Measurements from ENCODE around the gene GJB4.

DNA sequence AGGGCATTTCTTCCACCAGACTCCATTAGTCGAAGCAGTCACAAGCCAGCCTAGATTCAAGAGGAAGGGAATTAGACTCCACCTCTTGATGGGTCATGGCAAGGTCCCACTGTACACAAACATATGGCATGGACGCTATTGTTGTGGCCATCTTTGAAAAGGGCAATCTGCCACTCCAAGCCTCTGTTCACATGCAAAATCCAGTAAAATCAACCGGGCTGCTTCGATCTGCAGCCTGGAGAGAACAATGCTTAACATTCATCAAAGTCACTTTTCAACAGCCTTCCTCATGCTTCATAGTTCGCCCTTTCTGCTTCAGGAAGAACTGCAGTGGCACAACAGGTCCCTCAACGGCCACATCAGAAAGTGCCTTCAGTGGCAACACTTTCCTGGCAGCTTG is 32.7 kb upstream of the GJB4 start:
- TF ChIP-seq, protein P1, sequence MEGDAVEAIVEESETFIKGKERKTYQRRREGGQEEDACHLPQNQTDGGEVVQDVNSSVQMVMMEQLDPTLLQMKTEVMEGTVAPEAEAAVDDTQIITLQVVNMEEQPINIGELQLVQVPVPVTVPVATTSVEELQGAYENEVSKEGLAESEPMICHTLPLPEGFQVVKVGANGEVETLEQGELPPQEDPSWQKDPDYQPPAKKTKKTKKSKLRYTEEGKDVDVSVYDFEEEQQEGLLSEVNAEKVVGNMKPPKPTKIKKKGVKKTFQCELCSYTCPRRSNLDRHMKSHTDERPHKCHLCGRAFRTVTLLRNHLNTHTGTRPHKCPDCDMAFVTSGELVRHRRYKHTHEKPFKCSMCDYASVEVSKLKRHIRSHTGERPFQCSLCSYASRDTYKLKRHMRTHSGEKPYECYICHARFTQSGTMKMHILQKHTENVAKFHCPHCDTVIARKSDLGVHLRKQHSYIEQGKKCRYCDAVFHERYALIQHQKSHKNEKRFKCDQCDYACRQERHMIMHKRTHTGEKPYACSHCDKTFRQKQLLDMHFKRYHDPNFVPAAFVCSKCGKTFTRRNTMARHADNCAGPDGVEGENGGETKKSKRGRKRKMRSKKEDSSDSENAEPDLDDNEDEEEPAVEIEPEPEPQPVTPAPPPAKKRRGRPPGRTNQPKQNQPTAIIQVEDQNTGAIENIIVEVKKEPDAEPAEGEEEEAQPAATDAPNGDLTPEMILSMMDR (IDR thresholded peaks at IDR 0.05) = no peak
- no peak for TF ChIP-seq EZH2 (IDR thresholded peaks at IDR 0.05; ENCODE audit: borderline replicate concordance, insufficient read depth, low read depth, low read length, poor library complexity, severe bottlenecking)

Measured in B cell (primary cell).